ENCODE data around the gene SFMBT1. TPM values are rescaled to one million over a fixed set of nuclear protein-coding genes. Genes with fewer than 3 reads are reported as not detected.

Gene SFMBT1
- total RNA-seq, 2 donors from 2014 or later, result 16.7 to 17.4 TPM

GRCh38 chr3:53085476-53085875 lies 39.6 kb upstream of the SFMBT1 start:
- H3K27me3 ChIP-seq, result no peaks in the 10 kb centered on the region
- no peaks in the 10 kb centered on the region for H3K9me3 ChIP-seq
- no peak for DNase-seq (ENCODE audit: low spot score)
- no peak for TF ChIP-seq CTCF (IDR thresholded peaks at IDR 0.05)
- H3K27ac ChIP-seq, result no peak overlapping the region
- peaks cover 0 to 34% of the 10 kb centered on the region in 2 donors for H3K4me1 ChIP-seq
- H3K4me3 ChIP-seq, result no peak overlapping the region
- H3K36me3 ChIP-seq, result no peaks in the 10 kb centered on the region

DNA sequence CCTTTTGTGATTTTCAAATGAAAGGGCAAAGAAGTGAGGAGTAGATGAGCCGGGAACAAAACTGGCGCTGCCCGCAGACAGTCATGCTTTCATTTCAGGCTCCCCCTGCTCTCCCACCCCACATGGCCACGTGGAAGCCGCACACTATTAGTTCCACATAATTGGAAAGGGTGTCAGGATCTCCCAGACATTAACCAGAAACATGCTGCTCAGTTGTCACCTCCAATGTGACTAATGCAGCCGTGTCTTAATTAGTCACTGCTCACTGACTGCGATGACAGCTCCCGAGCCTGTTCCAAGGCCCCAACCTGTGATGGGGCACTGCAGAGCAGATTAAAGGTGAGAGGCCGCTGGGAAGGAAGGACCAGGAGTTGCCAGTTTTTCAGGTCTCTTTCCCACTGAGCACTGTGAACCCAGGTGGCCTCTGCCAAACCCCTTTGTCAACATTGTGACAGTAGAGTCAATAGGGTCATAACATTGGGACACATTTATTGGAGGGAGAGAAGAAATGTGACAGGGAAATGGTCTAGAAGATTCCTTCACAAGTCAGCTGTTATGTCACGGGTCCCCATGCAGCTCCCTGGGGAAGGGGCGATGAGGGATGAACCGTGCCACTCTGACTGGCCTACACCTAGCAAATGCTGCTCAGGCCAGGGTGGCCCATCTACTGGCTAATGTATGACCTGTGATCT lies 38.6 kb upstream of the SFMBT1 start:
- TF ChIP-seq CTCF (IDR thresholded peaks at IDR 0.05), result no peak
- Histone ChIP-seq H3K27ac (peak overlapping the region; percentile 73 to 86), H3K27me3 (no peaks in the 10 kb centered on the region), H3K4me1 (peaks cover 0 to 26% of the 10 kb centered on the region in 2 donors), H3K4me3 (peak overlapping the region in 1 of 2 donors; percentile 0), H3K9me3 (no peaks in the 10 kb centered on the region), H3K36me3 (no peaks in the 10 kb centered on the region)
- peak; percentile 63 for DNase-seq (ENCODE audit: low spot score)

DNA sequence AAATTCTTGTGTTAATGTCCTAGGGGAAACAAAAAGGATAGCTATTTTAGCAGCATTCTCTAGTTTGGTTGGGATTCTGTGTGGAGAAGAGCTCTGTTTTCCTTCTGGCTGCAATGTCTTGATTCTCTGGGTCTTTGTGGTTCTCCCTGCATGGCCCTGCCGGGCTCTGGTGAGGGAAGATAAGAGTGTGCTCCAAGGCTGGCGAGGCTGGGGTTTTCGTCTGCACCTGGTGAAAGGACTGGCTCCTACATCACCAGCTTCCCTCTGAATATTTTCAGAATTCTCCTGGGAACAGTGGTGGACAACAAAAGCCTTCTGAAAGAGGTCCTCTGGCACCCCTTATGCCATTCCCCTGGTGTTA lies 38.1 kb upstream of the SFMBT1 start:
- Histone ChIP-seq H3K4me1 (peaks cover 0 to 21% of the 10 kb centered on the region in 2 donors), H3K9me3 (no peaks in the 10 kb centered on the region), H3K4me3 (peak overlapping the region in 1 of 2 donors; percentile 0), H3K27me3 (no peaks in the 10 kb centered on the region), H3K36me3 (no peaks in the 10 kb centered on the region), H3K27ac (peak overlapping the region; percentile 73 to 86)
- no peak for TF ChIP-seq CTCF (IDR thresholded peaks at IDR 0.05)
- DNase-seq (ENCODE audit: low spot score), result no peak

DNA sequence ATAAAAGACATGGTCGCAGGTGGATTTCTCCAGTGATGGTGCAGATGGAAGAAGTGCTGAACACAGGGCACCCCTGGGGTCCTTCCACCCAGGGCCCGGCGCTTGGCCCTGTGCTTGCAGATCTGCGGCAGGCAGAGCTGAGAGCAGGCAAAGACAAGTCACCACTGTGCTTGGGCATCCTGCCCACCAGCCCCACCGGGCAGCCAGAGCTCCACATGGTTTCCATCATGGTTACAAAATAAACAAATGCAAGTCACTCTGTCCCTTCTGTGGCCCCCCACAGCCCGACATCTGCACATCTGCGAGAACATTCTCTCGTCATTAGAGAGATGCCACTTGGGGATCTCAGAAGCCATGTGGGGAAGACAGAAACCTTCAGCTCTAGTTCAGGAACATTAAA lies 37.6 kb upstream of the SFMBT1 start:
- DNase-seq (ENCODE audit: low spot score), result peak; percentile 78
- Histone ChIP-seq H3K27ac (peak overlapping the region; percentile 73 to 86), H3K27me3 (no peaks in the 10 kb centered on the region), H3K9me3 (no peaks in the 10 kb centered on the region), H3K36me3 (no peaks in the 10 kb centered on the region), H3K4me1 (peaks cover 0 to 20% of the 10 kb centered on the region in 2 donors), H3K4me3 (no peak overlapping the region)
- no peak for TF ChIP-seq CTCF (IDR thresholded peaks at IDR 0.05)

- Histone ChIP-seq H3K27me3 (no peaks in the 10 kb centered on the region), H3K27ac (no peak overlapping the region), H3K36me3 (no peaks in the 10 kb centered on the region), H3K4me3 (no peak overlapping the region), H3K4me1 (peaks cover 0 to 20% of the 10 kb centered on the region in 2 donors), H3K9me3 (no peaks in the 10 kb centered on the region)
- no peak for TF ChIP-seq CTCF (IDR thresholded peaks at IDR 0.05)
- no peak for DNase-seq (ENCODE audit: low spot score)
Observed at GRCh38 chr3:53082736-53083135, 36.9 kb upstream of the SFMBT1 start.

DNA sequence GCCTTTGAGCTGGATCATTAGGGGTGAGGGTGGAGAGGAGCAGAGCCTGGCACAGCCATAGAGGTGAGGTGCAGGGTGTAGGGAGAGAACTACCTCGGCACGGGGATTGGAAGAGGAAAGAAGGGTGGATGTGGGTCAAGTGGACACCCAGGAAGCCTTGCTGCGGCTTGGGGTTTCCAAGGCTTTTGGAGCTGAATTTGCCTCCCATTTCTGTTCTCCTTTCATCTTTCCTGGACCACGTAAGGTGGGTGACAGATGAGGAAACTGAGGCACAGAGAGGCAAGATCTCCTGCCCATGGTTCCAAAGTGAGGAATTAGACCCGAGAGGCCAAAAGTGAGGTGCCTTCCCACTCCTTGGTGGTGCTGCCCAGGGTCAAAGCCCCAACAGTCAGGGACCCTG lies 35.4 kb upstream of the SFMBT1 start:
- DNase-seq (ENCODE audit: low spot score), result no peak
- Histone ChIP-seq H3K4me1 (peaks cover 0 to 20% of the 10 kb centered on the region in 2 donors), H3K27ac (no peak overlapping the region), H3K9me3 (no peaks in the 10 kb centered on the region), H3K27me3 (no peaks in the 10 kb centered on the region), H3K36me3 (no peaks in the 10 kb centered on the region), H3K4me3 (no peak overlapping the region)
- TF ChIP-seq CTCF (IDR thresholded peaks at IDR 0.05), result no peak

All from right atrium auricular region (tissue), 2 donors.